Kidney tubule cell (primary cell): ENCODE data around the gene CHL1.
A peak's percentile ranks its signal among the peaks of the same experiment; 100 is the strongest.

ENCODE experiments used
- DNase-seq: peaks from one replicate; pipeline ENCODE4 v3.0.0-alpha.2; 2018; ENCODE audit warnings: low spot score

The CHL1 gene

DNA sequence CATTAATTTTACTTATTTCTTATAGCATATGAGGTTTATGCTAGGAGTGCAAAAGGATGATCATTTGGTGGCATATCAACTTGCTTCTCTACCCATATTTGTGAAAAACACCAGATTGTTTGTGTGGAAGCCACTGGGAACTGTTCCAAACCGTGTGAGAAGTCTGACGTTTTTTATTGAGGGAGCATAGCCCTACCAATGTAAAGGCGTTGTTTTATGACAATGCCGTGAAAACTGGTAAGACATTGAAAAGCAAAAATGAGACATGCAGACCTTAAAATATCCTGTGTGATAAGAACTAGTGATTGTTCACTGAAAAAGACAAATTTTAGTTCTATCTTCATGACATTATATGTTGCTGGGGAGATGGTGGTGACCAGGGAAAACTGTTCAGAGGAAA, 87.8 kb downstream of the CHL1 start:
- no peak for DNase-seq

DNA sequence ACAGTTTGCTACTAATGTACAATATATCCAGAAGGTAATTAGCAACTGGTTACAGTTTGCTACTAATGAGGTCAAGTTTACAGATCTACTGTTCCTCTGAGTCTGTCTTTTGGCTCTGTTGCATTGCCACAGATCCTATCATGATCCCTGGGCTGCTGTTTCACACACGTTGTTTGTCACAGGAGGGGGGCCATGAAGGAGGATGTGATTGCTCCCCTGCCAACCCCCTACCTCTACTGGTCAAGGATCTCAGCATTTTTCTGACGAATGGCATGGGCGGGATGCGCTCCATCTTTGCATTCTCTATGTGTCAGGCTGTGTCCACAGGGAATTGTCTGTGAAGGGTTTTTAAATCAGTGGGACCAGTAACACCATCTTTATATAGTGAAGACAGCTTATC, 91.9 kb downstream of the CHL1 start:
- no peak for DNase-seq

DNA sequence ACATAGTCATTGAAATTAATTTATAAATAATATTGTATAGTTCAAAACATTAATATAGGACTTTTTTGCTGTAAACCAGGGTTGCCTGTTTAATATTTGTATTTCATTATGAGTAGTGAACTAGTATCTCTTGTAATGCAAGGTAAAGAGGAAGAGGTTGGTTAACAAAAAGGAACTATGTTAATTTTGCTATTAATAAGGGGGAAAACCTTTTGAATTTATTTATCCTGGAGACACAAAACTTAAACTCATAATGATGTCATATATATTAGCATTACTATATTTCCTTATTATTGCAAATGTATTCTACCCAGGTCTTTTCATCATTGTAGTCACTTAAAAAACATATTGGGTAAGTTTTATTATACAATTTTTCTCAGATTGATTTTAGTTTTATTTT, 94.5 kb downstream of the CHL1 start:
- DNase-seq = no peak

DNA sequence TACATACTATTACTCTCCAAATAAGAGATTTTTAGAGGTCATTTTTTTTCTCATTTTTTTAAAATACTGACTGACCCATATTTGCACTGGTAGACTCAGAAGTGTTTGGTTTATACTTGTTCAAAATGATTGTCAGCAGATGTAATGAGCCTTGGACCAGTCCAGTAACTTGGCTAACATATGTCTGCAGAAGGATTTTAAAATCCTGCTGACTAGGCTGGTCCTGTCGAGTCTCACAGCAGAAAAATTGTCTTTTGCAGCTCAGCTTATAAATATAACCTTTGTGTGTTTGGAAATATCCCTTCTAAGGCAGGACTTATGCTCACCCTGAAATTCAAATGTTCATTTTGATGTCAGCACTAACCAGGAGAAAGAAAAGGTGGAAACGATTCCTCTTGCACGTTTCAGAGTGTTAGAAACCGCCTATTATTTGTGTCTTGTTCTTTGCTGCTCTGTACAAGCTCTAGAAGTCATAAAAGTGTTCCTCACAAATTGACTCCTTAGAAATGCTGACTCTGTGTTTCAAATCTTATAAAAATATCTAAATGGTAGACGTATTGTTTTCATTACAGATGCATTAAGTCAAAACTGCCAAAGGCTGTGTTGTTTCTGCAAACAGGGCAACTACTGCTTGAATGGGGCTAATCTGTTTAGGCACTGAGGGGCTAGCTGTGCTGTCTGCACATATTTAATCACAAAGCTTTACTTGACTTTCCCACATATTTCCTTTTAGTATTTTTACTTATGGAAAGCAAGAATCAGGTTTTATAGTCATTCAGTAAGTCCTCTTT, 95.3 kb downstream of the CHL1 start:
- DNase-seq = no peak

DNA sequence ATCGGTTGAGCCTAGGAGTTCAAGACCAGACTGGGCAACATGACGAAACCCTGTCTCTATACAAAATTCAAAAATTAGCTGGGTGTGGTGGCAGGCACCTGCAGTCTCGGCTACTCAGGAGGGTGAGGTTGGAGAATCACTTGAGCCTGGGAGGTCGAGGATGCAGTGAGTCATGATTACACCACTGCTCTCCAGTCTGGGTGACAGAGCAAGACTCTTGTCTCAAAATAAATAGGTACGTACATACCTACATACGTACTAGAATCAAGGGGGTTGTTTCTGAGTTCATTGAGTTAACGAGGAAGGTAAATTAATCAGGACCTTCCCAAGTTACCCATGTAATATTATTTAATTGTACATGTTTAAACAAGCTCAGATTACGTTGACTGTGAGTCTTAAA, 97.5 kb downstream of the CHL1 start:
- DNase-seq = peak; percentile 46

DNA sequence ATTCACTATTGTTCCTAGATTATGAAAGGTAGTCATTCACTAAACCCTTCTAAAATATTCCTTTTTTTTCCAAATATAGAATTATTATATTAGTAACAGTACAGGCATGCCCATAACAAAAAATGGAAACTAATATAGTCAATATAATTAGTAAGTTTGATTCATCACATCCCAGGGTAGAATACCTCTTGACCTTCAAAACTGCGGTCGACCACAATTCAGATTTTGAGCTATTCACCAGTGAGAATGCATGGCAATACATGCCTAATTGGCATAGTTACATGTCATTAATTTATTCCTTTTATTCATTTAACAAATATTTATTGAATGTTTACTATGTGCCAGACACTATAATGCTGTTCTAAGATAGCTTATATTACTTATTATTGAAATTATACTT, 98.0 kb downstream of the CHL1 start:
- DNase-seq = no peak

DNA sequence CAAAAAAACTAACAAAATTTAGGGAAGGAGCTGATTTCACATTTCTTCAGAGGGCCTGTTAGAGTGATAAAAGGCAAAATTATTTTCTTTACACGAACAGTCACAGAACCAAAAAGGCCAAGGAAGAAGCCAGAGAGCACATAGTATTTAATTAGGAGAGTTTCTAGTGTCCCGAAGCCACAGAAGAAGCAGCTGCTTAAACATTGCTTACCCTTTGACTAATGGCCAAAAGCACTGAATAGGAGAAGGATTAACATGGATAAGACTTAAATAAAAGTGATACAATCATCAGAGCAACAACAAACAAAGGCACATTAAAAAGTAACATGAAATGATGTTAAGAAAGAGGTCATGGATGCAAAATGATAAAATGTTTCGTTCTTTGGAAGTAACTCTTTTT, 98.6 kb downstream of the CHL1 start:
- DNase-seq = no peak

DNA sequence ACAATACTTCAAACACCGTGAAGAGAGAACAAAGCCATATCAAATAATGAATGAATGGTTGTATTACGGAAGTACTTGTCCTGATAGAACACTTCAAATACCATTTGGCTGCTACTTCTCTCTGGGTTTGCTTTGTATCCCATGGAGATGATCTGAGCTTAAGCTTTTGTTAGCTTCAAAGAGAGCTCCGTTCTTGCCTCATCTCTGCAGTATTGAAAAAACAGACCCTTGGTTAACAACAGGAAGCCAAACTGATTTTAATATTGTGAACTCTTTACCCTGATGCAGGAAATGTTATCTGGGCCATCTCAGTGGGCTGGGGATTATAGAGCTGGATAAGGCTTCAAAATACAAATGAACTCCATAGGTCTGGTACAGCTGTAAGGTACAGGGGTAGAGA, 101.0 kb downstream of the CHL1 start:
- no peak for DNase-seq

DNA sequence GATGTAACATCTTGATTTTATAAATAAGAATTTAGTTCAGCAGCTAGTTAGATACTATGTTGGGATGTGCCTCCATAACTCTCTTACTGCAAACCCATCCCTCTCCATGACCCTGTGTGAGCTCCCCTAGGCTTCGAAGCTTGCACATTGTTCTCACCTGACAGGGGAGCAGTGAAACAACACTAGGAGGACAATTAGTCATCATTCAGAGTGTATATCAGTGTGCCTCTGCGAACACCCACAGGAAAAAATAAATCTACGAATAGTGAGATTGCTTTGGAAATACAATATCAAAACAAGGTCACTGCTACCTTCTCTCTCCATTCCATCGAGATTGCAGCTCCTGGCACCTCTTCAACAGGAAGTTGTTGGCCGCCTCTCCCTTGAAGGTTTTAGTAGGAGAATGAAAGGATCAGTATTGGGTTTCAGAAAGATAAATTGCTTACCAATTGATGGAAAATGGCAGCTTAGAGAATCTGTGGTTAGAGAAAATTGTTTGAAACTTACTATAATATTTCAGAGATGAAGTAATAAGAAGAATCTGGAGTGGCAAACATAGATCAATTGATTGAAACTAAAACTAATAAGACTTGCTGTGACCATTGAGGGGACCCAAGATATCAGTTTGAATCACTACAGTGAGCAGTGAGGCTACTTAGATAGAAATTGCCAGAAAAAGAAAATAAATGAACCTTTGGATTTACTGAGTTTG, 103.2 kb downstream of the CHL1 start:
- DNase-seq = no peak

DNA sequence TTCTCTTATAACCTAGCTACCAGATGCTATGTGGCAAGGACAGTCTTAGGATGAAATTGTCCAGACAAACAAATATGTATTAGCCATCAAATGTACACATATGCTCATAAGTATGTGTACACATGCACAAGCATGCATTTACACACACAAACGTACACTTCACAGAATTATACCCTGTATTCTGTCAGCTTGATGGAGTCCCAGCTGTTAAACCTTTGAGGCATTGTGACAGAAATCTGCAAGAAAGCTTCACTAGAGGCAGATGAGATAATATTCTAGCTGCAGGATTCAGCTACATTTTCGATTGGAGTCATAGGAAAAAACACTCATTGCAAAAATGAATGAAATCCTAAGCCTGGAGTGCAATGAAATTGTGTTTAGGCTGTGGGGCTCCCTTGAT, 110.6 kb downstream of the CHL1 start:
- no peak for DNase-seq

DNA sequence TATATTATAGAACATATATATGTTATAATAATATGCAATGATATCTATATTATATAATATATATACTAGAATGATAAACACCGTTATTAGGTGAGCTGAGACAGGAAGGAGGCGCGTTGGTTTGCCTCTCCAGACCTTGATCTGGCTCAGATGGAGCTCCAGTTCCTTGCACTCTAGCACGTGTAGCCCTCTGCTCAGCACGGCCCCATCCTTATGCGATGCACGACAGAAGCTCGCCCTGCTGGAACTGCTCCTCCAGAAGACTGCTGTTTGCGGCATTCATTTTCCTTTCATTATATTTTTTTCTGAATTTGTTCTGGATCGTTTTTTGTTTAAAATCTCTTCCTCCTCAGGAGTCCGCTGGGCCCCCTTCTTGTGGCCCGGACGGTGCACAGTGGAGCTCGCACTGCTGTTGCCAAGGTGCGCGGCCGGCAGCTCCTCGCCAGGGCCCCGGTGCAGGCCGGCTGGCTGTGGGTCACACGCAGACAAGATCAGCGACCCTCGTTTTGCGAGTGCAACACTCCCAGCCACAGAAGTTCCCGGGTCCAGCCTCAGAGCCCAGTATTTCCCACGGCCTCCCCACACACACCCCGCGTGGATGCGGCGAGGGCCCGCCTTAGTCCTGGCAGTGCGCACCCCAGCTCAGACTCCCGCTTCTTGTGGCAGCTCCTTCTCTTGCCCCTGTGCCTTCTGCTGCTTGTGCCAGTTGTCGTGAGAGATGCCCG, 112.2 kb downstream of the CHL1 start:
- no peak for DNase-seq

DNA sequence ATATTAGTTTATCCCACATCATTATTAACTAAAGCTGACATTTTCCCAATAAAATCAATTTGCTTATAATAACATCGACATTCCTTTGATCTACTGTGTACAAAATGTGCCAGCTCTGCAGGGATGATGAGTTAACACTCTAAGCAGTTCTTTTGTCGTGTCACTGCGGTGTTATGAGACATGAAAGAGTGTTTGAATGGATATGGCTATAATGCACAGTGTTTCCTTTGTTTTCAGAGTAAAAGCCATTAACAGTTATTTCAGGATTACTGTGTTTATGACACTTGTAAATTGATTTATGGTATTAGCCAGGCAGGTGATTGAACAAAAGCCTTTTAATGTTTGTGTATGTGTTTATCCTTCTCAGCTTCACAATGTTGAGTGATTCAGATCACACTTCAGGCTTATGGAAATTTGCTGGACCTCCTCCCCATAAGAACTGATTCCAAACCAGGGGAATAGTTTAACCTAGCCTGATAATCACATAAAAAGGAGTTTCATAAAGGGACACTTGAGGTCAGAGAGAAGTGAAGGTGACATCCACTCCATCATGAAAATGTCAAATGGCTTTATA, 115.7 kb downstream of the CHL1 start:
- DNase-seq = no peak

DNA sequence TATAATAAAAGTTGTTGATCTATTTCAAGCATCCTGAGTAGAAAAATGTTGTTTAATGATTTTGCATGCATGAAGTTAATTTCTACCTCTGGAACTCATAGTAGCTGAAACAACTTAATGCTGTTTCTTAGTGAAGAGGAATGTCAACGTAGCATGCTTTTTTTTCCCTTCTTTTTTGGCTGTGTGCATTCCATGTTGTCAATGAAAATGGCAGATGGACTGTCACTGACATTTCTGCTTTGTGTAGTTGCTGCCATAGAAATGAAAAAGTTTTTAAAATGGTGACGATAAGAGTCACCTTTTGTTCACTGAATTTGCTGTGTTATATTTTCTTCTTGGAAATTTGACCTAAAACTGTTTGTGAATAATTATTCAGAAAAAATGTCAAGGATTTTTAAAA, 116.3 kb downstream of the CHL1 start:
- no peak for DNase-seq

DNA sequence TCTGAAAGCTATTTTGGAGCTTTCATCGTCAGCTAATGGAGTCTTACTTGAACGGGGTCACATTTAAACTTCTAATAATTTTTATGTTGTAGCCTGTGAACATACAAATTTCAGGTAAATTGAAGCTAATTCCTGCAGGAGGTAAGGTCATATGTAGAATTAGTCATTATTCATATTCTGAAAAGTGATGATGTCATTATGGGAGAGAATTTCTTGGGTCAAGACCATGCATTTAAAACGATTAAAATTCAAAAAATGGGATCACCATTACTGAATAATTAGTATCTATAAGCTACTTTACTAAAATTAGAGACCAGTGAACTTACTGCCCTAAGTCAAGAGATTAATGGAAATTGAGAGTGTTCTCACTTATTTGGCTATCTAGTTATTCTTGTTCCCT, 120.4 kb downstream of the CHL1 start:
- no peak for DNase-seq

DNA sequence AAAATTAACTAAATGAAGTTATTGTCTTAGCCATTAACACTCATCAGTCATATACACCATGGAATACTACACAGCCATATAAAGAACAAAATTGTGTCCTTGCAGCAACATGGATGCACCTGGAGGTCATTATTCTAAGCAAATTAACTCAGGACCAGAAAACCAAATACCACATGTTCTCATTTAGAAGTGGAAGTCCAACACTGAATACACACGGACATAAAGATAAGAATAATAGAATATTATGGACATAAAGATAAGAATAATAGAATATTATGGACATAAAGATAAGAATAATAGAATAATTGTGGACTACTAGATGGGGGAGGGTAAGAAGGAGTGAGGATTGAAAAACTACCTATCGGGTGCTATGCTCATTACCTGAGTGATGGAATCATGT, 122.3 kb downstream of the CHL1 start:
- no peak for DNase-seq

DNA sequence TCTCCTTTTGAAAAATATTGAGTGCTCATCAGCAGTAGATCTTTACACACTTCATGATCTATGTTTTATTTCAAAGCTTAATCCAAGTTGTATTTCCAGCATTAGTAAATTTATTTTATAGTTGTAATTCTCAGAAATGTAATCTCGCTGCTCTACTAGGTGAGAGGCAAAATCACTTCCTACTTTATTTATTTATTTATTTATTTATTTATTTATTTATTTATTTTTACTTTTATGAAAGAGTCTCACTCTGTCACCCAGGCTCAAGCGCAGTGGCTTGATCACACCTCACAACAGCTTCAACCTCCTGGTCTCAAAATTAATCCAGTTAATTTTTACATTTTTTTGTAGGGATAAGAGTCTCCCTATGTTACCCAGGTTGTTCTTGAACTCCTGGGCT, 127.9 kb downstream of the CHL1 start:
- DNase-seq = no peak

DNA sequence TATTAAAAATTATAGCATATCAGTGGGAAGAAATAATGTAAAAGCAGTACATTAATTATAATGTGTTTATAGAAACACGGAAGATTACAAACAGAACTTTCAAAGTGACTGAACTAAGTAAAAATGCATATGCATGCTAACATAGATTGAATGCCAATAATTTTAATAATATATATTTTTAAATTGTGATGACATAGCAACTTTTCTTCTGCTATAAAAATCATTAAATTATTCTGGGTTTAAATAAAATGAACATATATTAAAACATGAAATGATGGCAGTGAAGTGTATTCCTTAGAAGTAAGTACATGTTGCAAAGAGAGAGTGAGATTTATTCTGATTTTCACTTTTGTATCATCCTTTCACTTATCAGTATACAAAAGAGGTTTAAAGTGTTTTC, 128.9 kb downstream of the CHL1 start:
- no peak for DNase-seq

DNA sequence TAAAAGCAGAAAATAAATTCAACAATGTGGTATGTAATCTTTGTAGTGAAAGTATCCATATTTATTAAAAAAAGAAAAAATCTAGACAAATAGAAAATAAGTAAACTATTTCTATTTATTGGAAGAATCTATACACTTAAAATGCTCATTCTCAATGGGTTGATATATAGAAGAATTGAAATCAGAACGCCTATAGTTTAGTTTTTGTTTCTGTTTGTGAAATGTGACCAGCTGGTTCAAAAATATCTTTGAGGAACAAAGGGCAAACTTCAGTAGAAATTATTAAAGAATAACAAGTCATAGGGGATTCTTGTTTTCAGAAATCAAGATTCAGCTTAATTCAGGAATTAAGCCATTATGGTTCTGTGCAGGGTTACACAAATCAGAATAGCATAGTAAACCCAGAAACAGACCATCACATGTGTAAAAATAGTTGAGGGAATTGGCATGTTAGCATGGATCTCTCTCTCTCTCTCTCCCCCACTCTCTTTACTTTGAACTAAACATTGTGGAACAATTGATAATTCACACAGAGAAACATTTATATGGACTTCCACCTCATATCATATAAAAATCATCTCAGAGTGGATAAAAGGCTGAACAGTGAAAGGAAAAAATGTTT, 134.0 kb downstream of the CHL1 start:
- DNase-seq = no peak

DNA sequence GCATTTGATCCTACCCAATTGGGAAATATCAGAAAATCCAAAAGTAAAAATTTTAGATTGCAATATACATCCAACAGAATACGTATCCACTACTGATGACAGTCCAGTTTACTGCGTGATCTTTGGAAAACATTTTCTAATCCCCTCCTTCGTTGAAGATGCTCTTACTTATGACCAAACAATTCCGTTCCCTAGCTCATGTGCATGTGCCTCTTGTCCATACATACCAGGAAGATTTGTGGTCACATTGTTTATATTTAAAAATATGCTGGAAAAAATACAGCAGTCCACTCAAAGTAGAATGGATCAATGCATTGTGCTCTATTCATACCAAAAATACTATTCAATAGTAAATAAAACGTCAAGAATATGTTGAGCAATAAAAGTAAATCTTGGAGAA, 135.3 kb downstream of the CHL1 start:
- DNase-seq = no peak

DNA sequence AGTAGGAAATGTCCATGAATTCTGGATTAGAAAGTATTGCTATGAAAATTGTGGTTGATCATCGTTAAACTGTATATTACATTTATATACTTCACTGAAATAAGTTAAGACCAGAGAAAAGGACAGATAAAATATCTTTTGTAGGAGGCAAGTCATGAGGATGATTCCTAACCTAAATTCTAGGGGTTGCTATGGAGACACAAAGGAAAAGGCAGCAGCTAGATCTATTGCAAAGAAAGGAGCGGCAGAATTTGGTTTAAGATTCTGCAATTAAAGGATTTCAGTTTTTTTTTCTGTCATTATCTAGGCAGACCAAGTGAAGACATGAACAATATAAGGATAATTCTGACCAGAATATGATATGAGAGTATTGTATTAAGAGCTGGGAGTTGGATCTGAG, 136.1 kb downstream of the CHL1 start:
- DNase-seq = no peak

DNA sequence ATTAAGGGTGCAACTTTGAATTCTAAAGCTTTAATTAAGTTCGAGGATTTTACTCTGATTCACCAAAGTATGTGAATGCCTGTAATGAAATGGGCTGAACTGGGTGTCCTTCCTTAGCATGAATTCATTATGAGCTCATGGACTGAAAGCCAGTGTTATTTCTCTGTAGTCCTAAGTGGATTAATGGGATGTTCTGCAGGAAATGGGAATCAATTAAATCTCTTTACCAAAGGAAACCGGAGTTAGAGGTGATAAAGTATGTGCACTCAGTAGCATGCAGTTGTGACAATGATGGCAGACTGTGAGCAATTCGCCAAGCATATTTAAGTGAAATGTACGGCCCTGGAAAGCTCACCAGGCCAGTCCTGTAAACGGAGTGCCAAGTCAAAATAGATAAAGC, 138.7 kb downstream of the CHL1 start:
- no peak for DNase-seq

DNA sequence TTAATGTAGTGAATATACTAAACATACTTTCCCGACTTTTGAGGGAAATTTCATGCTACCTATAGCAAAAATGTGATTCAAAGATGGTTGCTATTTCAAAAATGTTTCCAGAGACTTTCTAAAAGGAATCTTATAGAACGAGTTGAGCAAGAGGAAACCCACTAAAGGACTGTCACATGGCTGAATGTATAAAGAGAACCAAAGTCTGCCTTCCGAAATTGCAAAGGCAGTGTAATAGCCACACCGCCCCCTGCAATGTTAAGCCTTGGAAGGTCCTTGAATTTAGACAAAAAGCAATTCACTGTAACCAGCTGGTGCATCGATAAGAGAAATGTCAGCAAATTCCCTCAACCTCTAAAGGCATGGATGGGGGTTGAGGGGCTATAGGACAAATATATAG, 142.8 kb downstream of the CHL1 start:
- no peak for DNase-seq
